GM12874 (cell line): ENCODE data around the gene FAM118A.

Source experiments
- TF ChIP-seq, protein P1 (sequence below): IDR thresholded peaks from 2 replicates; pipeline ENCODE4 v1.5.1; 2011; ENCODE audit warnings: low read depth, mild to moderate bottlenecking, control low read depth, low read length, moderate library complexity; ENCODE audit not compliant: insufficient read depth

The FAM118A gene

DNA sequence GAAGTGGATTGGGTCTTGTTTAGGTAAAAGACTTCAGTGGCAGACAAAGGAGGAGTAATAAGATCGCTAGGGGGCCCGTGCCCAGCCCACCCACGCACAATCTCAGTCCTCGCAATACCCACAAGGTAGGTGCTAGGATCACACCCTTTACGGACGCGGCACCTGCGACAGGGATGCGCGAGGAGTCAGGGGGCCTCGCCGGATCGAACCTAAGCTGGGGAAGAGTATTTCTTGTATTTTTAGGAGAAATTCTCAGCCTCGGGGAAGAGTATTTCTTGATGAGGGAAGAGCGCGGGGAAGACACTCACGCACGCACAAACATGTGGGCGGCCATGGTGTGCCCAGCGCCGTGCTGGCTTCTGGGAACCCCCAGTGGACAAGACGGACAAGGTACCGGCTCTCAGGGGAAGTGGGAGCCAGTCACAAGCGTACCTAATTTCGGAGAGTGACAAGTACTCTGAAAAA lies 745 bp upstream of the FAM118A start:
- TF ChIP-seq, protein P1, sequence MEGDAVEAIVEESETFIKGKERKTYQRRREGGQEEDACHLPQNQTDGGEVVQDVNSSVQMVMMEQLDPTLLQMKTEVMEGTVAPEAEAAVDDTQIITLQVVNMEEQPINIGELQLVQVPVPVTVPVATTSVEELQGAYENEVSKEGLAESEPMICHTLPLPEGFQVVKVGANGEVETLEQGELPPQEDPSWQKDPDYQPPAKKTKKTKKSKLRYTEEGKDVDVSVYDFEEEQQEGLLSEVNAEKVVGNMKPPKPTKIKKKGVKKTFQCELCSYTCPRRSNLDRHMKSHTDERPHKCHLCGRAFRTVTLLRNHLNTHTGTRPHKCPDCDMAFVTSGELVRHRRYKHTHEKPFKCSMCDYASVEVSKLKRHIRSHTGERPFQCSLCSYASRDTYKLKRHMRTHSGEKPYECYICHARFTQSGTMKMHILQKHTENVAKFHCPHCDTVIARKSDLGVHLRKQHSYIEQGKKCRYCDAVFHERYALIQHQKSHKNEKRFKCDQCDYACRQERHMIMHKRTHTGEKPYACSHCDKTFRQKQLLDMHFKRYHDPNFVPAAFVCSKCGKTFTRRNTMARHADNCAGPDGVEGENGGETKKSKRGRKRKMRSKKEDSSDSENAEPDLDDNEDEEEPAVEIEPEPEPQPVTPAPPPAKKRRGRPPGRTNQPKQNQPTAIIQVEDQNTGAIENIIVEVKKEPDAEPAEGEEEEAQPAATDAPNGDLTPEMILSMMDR, result no peak

DNA sequence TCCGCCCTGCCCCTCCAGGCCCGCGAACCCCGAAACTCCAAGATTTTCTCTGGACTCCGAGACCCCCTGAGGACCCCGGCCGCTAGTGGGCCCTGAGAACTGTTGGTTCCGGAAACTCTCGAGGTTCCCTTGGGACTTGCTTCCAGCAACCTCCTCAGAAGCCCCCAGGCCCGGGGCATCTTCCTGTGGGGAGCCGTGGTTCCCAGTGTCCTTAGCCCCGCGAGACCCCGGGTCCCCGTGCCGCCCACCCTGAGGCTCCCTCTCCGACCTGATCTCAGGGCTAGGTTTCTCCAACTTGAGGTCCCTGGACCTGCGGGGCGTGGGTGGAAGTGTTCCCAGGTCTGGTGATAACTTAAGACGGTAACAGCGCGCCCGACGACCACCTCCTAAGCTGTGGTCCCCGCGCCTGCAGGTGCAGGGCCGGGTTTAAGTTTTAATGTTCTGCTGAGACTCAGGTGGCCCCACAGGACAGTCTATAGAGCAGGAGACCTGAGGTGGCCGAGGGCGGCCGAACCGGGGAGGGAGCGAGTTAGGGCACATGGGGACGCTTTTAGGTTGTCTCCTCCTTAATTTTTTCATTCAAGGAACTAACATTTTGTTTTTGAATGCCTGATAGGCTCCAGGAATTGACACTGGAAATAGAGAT lies 720 bp downstream of the FAM118A start:
- TF ChIP-seq, protein P1, result no peak

DNA sequence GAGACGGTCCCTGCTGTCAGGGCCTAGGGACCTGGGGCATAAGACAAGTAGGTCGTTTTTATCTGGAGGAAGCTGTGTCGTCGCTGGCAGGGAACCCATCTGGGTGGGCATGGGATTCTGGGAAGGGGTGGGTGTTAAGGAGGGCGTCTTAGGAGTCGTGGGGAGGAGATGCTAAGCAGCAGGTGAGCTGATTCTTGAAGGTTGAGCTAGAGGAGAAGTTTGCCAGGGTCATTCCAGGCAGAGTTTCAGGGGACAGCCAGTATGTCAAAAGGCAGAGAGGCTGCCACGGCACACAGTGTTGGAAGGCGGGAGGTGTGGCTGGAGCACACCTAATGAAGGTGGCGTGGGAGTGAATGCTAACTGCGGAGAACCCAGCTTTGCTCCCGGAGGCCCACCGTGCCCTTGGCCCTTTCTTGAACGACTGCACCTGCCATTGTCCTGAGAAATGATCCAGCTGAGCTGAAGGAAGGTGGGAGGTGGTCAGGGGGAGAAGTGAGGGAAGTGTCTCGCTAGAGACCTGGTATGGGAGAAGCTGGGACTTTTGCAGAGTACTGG lies 1.3 kb downstream of the FAM118A start:
- TF ChIP-seq, protein P1, result no peak

DNA sequence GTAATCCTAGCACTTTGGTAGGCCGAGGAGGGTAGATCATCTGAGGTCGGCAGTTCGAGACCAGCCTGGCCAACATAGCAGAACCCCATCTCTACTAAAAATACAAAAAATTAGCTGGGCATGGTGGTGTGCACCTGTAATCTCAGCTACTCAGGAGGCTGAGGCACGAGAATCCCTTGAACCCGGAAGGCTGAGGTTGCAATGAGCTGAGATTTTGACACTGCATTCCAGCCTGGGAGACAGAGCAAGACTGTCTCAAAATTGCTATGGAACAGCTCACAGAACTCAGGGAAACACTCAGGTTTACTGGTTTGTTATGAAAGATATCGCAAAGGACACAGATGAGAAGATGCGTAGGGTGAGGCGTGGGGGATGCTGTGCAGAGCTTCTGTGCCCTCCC lies 2.7 kb downstream of the FAM118A start:
- TF ChIP-seq, protein P1, result no peak

DNA sequence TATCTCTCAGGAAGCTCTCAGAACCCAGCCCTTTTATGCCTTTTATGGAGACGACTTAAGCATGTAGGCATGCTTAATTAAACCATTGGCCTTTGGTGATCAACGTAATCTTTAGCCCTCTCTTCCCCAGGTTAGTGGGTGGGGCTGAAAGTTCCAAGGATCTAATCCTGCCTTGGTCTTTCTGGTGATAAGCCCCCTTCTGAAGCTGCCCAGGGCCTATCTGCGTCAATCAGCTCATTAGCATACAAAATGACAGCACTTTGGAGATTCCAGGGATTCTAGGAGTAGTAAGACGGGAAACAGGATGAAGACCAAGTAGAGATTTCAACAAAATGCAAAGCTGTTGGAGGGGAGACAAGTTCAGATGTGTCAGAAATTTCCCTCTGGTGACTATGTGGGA lies 3.1 kb downstream of the FAM118A start:
- TF ChIP-seq, protein P1, result no peak

DNA sequence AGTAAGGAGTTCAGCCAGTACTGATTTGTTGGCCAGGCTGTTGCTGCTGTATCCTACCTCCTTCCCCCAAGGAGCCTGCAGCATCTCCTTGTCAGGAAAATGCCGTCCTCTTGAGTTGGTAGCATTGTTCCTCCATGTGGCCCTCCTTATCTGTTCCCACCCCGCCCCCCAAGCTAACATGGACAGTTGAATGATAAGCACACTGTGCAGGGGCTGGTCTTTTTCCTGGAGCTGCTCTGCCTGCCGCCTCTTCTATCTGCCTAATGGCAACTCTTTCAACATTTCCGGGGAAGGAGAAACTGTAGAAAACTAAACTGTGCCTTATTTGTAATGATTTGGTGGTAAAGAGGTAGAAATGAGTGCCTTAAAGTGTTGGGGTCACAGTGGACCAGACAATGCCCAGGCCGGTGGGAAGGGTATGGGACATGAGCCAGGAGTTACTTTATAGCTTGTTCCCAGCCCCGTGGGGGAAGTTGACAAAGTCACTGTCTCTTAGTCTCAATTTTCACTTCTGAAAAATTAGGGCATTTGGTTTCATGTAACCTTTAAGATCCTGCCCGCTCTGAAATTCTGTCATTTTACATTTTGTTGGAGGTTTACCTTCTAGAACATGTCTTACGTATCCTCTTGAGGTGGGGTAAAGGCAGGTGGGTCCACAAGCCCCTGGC lies 4.5 kb downstream of the FAM118A start:
- TF ChIP-seq, protein P1, result no peak

DNA sequence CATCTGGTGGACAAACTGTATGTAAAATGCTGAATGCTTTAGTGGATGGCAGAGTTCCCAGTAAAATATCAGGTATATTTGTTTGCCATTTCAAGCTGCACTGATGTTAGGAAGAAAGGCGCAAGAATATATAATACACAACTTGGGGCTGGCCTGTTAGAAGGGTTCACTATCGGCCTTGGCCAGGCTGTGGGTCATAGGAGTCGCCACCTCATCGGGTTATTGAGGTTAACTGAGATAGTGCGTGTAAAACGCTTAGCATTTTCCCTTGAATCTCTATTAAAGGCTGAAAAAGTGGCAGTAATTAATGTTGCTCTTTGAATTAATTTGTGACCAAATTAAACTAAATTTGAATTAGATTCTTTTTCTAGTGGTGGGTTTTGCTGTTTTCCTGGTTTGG lies 5.1 kb downstream of the FAM118A start:
- TF ChIP-seq, protein P1, result no peak
